HG03565 (cell line): ENCODE data around the gene MAP3K1.
A peak's percentile ranks its signal among the peaks of the same experiment; 100 is the strongest.
"Not testable (repeated sequence)": the region's sequence is repeated elsewhere in the genome, so short reads cannot be mapped to it uniquely, and the experiment has no call there.

ENCODE experiments used
- ATAC-seq: cut with Tn5 transposase; IDR thresholded peaks from one replicate; pipeline ENCODE4 v1.9.1; 2021; ENCODE audit warnings: mild to moderate bottlenecking, moderate library complexity; ENCODE audit not compliant: unreplicated experiment

The MAP3K1 gene

GRCh38 chr5:56815658-56816545, 553 bp downstream of the MAP3K1 start:
- peak; percentile 25 for ATAC-seq

GRCh38 chr5:56816546-56817081, 1.3 kb downstream of the MAP3K1 start:
- peak; percentile 35 for ATAC-seq

DNA sequence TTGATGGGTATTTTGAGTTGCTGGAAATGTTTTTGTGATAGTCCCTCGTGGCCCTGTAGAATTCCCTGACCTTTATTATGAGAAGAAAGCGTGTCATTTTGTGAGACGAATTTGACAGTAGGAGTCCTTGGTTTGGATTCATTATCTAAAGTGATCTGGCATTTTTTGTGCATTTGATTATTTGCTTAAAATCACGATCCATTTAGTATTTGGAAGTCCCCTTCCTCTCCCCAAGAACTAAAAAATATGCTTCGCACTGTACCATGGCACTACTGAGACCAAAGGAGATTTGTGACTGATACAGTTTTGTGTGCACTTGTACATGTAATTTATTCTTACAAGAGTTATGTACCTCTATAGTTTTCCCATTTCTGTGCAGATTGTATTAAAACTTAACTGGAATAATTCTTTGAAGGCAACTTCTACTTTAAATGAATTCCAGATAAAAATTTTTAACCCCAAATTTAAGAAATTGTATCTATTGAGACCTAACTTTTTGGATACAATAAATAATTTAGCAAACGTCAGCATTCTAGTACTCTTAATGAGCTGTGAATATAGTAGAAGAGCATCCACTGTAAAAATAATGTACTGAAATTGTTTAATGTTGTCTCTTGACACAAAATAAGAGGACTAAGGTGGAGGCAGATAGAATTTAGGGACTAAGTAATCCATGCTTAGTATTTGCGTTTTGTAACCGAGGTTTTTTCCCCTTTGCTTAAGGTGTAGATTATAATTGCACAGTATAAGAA, 2.1 kb downstream of the MAP3K1 start:
- no peak for ATAC-seq

GRCh38 chr5:56818450-56819037, 3.2 kb downstream of the MAP3K1 start:
- ATAC-seq, result no peak

DNA sequence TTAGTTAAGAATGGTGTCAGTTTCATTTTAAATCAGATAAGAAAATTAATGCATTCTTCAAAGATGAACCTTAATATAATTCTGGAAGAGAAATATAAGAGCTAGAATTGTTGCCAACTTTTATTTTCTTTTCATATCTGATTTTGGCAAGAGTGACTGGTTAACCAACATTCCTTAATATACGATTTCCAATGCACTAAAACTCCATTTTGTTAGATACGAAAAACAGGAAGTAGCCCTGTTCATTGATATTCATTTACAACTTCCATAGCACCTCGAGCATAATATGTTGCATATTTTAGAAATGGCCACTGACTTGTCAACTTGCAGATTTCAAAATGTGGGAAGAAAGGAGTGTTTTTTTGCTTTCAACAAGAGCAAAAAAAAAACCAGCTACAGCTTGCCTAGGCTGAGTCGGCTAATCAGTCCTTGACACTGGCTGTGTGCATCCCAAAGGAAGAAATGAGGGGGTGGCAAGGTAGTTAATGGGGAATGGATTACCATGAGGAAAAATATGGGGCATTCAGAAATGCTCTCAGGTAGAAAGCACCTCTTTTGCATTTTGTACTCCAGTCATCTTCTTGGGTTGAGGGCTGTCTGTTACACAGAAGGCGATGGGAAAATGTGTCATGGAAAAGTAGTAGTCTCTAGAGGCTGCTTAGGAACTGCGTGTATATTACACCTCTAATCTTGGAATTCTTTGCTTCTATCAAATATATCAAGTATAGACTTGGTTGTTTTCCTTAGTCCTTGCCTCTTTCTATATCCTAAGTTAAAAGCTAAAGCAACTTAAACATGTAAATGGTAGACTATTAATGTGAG, 3.9 kb downstream of the MAP3K1 start:
- ATAC-seq, result no peak

DNA sequence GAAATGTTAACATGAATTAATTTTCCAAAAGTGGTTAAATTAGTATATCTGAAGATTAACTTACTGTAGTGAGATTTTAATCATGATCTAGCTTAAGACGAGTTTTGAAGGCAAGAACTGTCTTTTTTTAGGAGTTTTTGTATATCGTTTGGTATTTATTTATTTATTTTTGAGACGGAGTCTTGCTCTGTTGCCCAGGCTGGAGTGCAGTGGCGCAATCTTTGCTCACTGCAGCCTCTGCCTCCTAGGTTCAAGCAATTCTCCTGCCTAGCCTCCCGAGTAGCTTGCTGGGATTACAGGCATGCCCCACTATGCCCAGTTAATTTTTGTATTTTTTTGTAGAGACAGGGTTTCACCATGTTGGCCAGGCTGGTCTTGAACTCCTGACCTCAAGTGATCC, 6.5 kb downstream of the MAP3K1 start:
- not testable (repeated sequence) for ATAC-seq

- no peak for ATAC-seq
Measured at GRCh38 chr5:56822981-56823380, 7.6 kb downstream of the MAP3K1 start.

DNA sequence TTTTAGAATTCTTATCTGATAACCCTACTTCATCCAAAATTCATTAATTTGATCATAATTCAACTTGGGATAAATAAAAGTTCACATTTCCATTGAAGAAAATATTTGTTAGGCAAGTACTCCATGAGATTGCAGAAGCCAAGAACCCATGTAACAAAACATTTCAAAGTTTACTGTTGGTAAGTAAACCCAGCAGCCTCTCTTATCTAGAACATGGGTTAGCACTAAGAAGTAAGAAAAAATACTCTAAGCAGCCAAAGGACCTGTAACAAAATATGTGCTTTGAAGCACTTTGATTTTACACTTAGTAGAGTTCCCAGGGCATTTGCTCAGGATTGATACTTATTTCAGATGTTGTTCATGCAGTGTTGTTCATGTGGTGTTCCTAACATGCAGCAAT, 8.7 kb downstream of the MAP3K1 start:
- no peak for ATAC-seq

DNA sequence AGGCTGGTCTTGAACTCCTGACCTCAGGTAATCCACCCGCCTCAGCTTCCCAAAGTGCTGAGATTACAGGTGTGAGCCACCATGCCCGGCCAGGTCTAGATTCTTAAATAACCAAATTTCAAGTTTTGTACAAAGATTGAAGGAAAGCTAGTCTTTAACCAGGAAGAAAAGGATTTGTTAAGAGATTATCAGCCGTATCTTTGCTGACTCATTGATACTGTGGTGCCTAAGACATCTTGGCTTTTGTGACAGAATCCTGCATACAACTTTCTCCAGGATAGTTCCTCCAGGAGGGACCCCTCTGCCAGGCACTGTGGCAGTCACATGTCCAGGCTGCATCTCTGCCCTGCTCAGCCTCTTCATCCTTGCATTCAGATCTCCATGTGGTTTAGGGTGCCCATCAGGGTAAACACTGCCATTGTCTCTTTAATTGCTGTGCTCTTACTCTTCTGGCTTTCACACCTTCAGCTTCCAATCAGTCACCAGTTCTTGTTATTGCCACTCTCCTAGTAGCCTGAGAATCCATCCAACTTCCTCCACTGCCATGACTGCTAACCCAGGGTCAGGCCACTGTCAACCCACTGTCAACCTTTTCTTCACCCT, 10.0 kb downstream of the MAP3K1 start:
- ATAC-seq, result no peak

DNA sequence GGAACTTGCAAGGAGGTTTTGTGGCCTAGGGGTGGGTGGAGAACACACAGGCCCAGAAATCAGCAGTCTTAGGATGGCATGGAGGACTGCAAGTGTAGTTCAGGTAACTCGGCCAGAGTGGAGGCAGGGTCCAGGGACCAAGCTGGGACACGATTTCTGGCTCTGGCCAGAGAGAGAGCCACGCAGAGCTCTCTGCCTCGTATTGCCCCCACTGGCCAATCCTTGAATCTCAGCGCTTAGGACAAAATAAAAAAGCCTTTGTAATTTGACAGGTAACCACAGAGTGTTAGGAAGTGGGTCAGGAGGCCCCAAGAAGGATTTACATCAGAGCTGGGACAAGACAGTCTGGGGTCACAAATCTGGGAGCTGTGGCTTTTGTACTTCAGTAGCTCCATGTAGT, 11.7 kb downstream of the MAP3K1 start:
- no peak for ATAC-seq

- no peak for ATAC-seq
Measured at GRCh38 chr5:56827924-56828323, 12.6 kb downstream of the MAP3K1 start.

- no peak for ATAC-seq
Measured at GRCh38 chr5:56829137-56829908, 14.0 kb downstream of the MAP3K1 start.

- no peak for ATAC-seq
Measured at GRCh38 chr5:56831773-56832172, 16.4 kb downstream of the MAP3K1 start.

DNA sequence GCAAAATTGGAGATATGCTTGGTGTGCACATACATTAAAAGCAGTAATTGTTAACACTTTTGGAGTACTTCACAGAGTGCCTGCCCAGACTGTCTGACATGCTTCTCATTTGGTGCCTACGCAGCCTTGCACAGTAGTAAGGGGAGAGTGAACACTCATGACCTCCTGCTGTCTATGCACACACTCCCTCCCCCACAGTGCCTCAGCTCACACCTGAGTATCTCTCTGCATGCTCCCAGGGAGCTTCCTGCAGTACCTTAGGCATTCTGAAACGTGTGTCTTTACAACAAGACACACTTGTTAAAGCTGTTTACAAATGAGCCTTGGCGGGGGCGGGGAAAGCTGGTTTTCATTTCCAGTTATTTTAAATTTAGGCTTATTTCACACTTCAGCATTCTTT, 18.0 kb downstream of the MAP3K1 start:
- no peak for ATAC-seq

- no peak for ATAC-seq
Measured at GRCh38 chr5:56837381-56837780, 22.0 kb downstream of the MAP3K1 start.

- ATAC-seq, result no peak
Measured at GRCh38 chr5:56837956-56838355, 22.6 kb downstream of the MAP3K1 start.

- no peak for ATAC-seq
Measured at GRCh38 chr5:56838409-56839039, 23.2 kb downstream of the MAP3K1 start.

DNA sequence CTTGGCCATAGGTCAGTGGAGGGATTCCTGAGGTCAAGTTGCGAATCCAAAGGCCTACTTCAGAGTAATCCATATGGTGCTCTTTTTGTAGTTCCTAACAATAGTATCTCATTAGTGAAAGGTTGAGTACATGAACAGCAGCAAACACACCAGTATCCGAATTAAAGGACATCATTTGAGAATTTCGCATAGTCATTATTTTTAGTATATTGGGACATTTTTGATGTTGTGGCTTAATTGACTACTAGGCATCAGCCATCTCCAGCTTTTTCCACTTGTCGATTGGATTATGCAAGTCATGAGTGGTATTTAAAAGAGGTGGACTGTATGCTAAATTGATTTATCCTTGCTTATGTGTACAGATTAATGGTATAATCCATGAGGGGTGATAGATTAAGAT, 23.7 kb downstream of the MAP3K1 start:
- ATAC-seq, result no peak

DNA sequence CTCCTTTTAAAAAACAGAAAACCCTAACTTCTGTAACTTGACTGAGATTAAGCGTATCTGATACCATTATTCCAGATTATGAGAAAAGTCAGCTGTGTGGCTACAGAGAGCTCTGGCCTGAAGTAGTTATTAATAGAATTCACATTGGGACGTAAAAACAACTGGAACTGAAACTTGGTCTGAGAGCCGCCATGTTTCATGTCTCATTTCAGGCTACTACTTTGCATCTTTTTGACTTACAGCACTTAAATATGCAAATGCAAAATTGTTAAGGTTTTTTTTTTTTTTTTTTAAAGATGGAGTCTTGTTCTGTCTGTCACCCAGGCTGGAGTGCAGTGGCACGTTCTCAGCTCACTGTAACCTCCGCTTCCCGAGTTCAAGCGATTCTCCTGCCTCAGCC, 25.2 kb downstream of the MAP3K1 start:
- no peak for ATAC-seq
